ENCODE results near the gene OR51L1. TPM values are rescaled to one million over a fixed set of nuclear protein-coding genes. Genes with fewer than 3 reads are reported as not detected.

The OR51L1 gene
- total and polyA plus RNA-seq, 2 experiments from 2014 or later, result not detected

DNA sequence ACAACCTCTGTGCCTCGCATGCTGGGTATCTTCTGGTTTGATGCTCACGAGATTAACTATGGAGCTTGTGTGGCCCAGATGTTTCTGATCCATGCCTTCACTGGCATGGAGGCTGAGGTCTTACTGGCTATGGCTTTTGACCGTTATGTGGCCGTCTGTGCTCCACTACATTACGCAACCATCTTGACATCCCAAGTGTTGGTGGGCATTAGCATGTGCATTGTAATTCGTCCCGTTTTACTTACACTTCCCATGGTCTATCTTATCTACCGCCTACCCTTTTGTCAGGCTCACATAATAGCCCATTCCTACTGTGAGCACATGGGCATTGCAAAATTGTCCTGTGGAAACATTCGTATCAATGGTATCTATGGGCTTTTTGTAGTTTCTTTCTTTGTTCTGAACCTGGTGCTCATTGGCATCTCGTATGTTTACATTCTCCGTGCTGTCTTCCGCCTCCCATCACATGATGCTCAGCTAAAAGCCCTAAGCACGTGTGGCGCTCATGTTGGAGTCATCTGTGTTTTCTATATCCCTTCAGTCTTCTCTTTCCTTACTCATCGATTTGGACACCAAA, 52.2 kb downstream of the OR51L1 start:
- WGBS, 2 experiments (ENCODE audit: low coverage in 1 of 2, low lambda C conversion rate in 2 of 2, missing lambda C conversion rate in 2 of 2), result 32 to 42% methylated on average over 15 of the region's 15 CpGs

More for the DNA sequence above, 52.2 kb downstream of the OR51L1 start:
- H3K36me3 ChIP-seq (ENCODE audit: low read depth), result no peaks in the 10 kb centered on the region
- H4K20me1 ChIP-seq (ENCODE audit: insufficient read depth), result no peaks in the 10 kb centered on the region
- H3K9me2 ChIP-seq (ENCODE audit: insufficient read depth), result no peaks in the 10 kb centered on the region
- no peak overlapping the region for H2AFZ ChIP-seq
- H3K4me1 ChIP-seq (ENCODE audit: insufficient read depth), result no peaks in the 10 kb centered on the region
- no peak overlapping the region for H3K4me2 ChIP-seq (ENCODE audit: unreplicated experiment)
- no peak for DNase-seq
- no peak overlapping the region for H3K27ac ChIP-seq
- TF ChIP-seq EZH2 (IDR thresholded peaks at IDR 0.05; ENCODE audit: insufficient read depth, poor library complexity, severe bottlenecking), result no peak
- TF ChIP-seq EZH2phosphoT487 (IDR thresholded peaks at IDR 0.05; ENCODE audit: insufficient read depth, low read depth), result no peak
- no peak overlapping the region for H3K9ac ChIP-seq
- H3F3A ChIP-seq (ENCODE audit: insufficient read depth), result no peaks in the 10 kb centered on the region
- no peaks in the 10 kb centered on the region for H3K27me3 ChIP-seq (replicated peaks; ENCODE audit: insufficient read depth)
- no peak overlapping the region for H3K4me3 ChIP-seq
- no peaks in the 10 kb centered on the region for H3K79me2 ChIP-seq (ENCODE audit: insufficient read depth)
- no peaks in the 10 kb centered on the region for H3K9me3 ChIP-seq (ENCODE audit: low read depth)
- in situ Hi-C loops (cut with MboI), result no loop called here

Other genes with a start within 250 kb of the OR51L1 start
- gene OR51F1, start 224.9 kb upstream of the OR51L1 start, total RNA-seq (2014; rRNA removed; shearing (Covaris generic)), result not detected in 2 replicates
- gene OR51F1, start 224.9 kb upstream of the OR51L1 start, polyA plus RNA-seq (2016; fragmentation: Nextera tagmentation; extraction: Ambion mirVana), result not detected in 2 replicates
- gene OR52R1, start 190.5 kb upstream of the OR51L1 start, total RNA-seq (2014; rRNA removed; shearing (Covaris generic)), result not detected in 2 replicates
- not detected in 2 replicates for gene OR52R1, start 190.5 kb upstream of the OR51L1 start, polyA plus RNA-seq (2016; fragmentation: Nextera tagmentation; extraction: Ambion mirVana)
- not detected in 2 replicates for gene OR51F2, start 173.5 kb upstream of the OR51L1 start, total RNA-seq (2014; rRNA removed; shearing (Covaris generic))
- not detected in 2 replicates for gene OR51F2, start 173.5 kb upstream of the OR51L1 start, polyA plus RNA-seq (2016; fragmentation: Nextera tagmentation; extraction: Ambion mirVana)
- not detected in 2 replicates for gene OR51S1, start 145.6 kb upstream of the OR51L1 start, total RNA-seq (2014; rRNA removed; shearing (Covaris generic))
- not detected in 2 replicates for gene OR51S1, start 145.6 kb upstream of the OR51L1 start, polyA plus RNA-seq (2016; fragmentation: Nextera tagmentation; extraction: Ambion mirVana)
- not detected in 2 replicates for gene OR51T1, start 113.0 kb upstream of the OR51L1 start, total RNA-seq (2014; rRNA removed; shearing (Covaris generic))
- not detected in 2 replicates for gene OR51T1, start 113.0 kb upstream of the OR51L1 start, polyA plus RNA-seq (2016; fragmentation: Nextera tagmentation; extraction: Ambion mirVana)
- gene OR51A7, start 91.1 kb upstream of the OR51L1 start, total RNA-seq (2014; rRNA removed; shearing (Covaris generic)), result not detected in 2 replicates
- gene OR51A7, start 91.1 kb upstream of the OR51L1 start, polyA plus RNA-seq (2016; fragmentation: Nextera tagmentation; extraction: Ambion mirVana), result not detected in 2 replicates
- not detected in 2 replicates for gene OR51G2, start 75.5 kb upstream of the OR51L1 start, total RNA-seq (2014; rRNA removed; shearing (Covaris generic))
- not detected in 2 replicates for gene OR51G2, start 75.5 kb upstream of the OR51L1 start, polyA plus RNA-seq (2016; fragmentation: Nextera tagmentation; extraction: Ambion mirVana)
- not detected in 2 replicates for gene OR51G1, start 70.5 kb upstream of the OR51L1 start, total RNA-seq (2014; rRNA removed; shearing (Covaris generic))
- gene OR51G1, start 70.5 kb upstream of the OR51L1 start, polyA plus RNA-seq (2016; fragmentation: Nextera tagmentation; extraction: Ambion mirVana), result not detected in 2 replicates
- not detected in 2 replicates for gene OR51A4, start 47.2 kb upstream of the OR51L1 start, total RNA-seq (2014; rRNA removed; shearing (Covaris generic))
- not detected in 2 replicates for gene OR51A4, start 47.2 kb upstream of the OR51L1 start, polyA plus RNA-seq (2016; fragmentation: Nextera tagmentation; extraction: Ambion mirVana)
- gene OR51A2, start 39.1 kb upstream of the OR51L1 start, total RNA-seq (2014; rRNA removed; shearing (Covaris generic)), result not detected in 2 replicates
- gene OR51A2, start 39.1 kb upstream of the OR51L1 start, polyA plus RNA-seq (2016; fragmentation: Nextera tagmentation; extraction: Ambion mirVana), result not detected in 2 replicates
- not detected in 2 replicates for gene OR52J3, start 51.7 kb downstream of the OR51L1 start, total RNA-seq (2014; rRNA removed; shearing (Covaris generic))
- gene OR52J3, start 51.7 kb downstream of the OR51L1 start, polyA plus RNA-seq (2016; fragmentation: Nextera tagmentation; extraction: Ambion mirVana), result not detected in 2 replicates
- gene OR52E2, start 64.8 kb downstream of the OR51L1 start, total RNA-seq (2014; rRNA removed; shearing (Covaris generic)), result not detected in 2 replicates
- not detected in 2 replicates for gene OR52E2, start 64.8 kb downstream of the OR51L1 start, polyA plus RNA-seq (2016; fragmentation: Nextera tagmentation; extraction: Ambion mirVana)
- gene OR52E1, start 74.7 kb downstream of the OR51L1 start, total RNA-seq (2014; rRNA removed; shearing (Covaris generic)), result not detected in 2 replicates
- gene OR52E1, start 74.7 kb downstream of the OR51L1 start, polyA plus RNA-seq (2016; fragmentation: Nextera tagmentation; extraction: Ambion mirVana), result not detected in 2 replicates
- not detected in 2 replicates for gene OR52A5, start 143.5 kb downstream of the OR51L1 start, total RNA-seq (2014; rRNA removed; shearing (Covaris generic))
- gene OR52A5, start 143.5 kb downstream of the OR51L1 start, polyA plus RNA-seq (2016; fragmentation: Nextera tagmentation; extraction: Ambion mirVana), result not detected in 2 replicates
- gene OR52A1, start 159.9 kb downstream of the OR51L1 start, total RNA-seq (2014; rRNA removed; shearing (Covaris generic)), result not detected in 2 replicates
- not detected in 2 replicates for gene OR52A1, start 159.9 kb downstream of the OR51L1 start, polyA plus RNA-seq (2016; fragmentation: Nextera tagmentation; extraction: Ambion mirVana)
- gene OR51V1, start 205.8 kb downstream of the OR51L1 start, total RNA-seq (2014; rRNA removed; shearing (Covaris generic)), result not detected in 2 replicates
- not detected in 2 replicates for gene OR51V1, start 205.8 kb downstream of the OR51L1 start, polyA plus RNA-seq (2016; fragmentation: Nextera tagmentation; extraction: Ambion mirVana)
- not detected in 2 replicates for gene HBB, start 232.2 kb downstream of the OR51L1 start, total RNA-seq (2014; rRNA removed; shearing (Covaris generic))
- gene HBB, start 232.2 kb downstream of the OR51L1 start, polyA plus RNA-seq (2016; fragmentation: Nextera tagmentation; extraction: Ambion mirVana), result not detected in 2 replicates
- gene HBD, start 239.6 kb downstream of the OR51L1 start, total RNA-seq (2014; rRNA removed; shearing (Covaris generic)), result not detected in 2 replicates
- gene HBD, start 239.6 kb downstream of the OR51L1 start, polyA plus RNA-seq (2016; fragmentation: Nextera tagmentation; extraction: Ambion mirVana), result not detected in 2 replicates

Data from GM23248 (cell line).